Endothelial cell of umbilical vein (primary cell): Measurements from ENCODE around the gene MMS22L. TPM values are rescaled to one million over a fixed set of nuclear protein-coding genes. Genes with fewer than 3 reads are reported as not detected.
"Not testable (repeated sequence)": the region's sequence is repeated elsewhere in the genome, so short reads cannot be mapped to it uniquely, and the experiment has no call there.

Experiments used
- BruUV-seq: library from RNA; stranded (reverse); fragments of 400-500 nt; replicated peaks from 2 replicates; lab custom pipeline; 2021; lab: Mats Ljungman, UMichigan
- CTCF ChIA-PET: fragments of 300-600, 350-600 bp; sonication (Branson Sonifier 250); formaldehyde crosslinking; loops from one replicate; lab custom pipeline; 2021; ENCODE audit warnings: antibody characterized with exemption, inconsistent platforms; lab: Charles Lee
- POLR2A ChIA-PET: fragments of 300-600, 350-600 bp; sonication (Branson Sonifier 250); formaldehyde crosslinking; loops from one replicate; lab custom pipeline; 2021; ENCODE audit warnings: antibody characterized with exemption, inconsistent platforms; lab: Charles Lee
- DNase-seq: peaks from one replicate; pipeline ENCODE4 v3.0.0-alpha.2; 2011; ENCODE audit warnings: low read depth, low spot score
- FAIRE-seq: peaks from 2 replicates; lab custom pipeline; 2011; peaks lifted over from hg19 to GRCh38; lab: Jason Lieb, UNC
- H2AFZ ChIP-seq: 2 replicates; pipeline ENCODE4 v1.6.0; 2012; ENCODE audit warnings: low read depth, low read length, control low read depth, inconsistent platforms
- H3K27ac ChIP-seq: 2 replicates; pipeline ENCODE4 v1.5.1; 2011; ENCODE audit warnings: low read depth, mild to moderate bottlenecking, control low read depth, low read length, moderate library complexity; ENCODE audit not compliant: insufficient read depth
- H3K27me3 ChIP-seq, 2 experiments: 2 replicates each; pipeline versions ENCODE4 v1.6.0 to v1.6.1; 2011; ENCODE audit warnings: low read length in 2 of 2, mixed read lengths in 1 of 2; ENCODE audit not compliant: control insufficient read depth in 2 of 2, insufficient read depth in 2 of 2
- H3K36me3 ChIP-seq, 2 experiments: 2 replicates in 1 of 2; 3 replicates in 1 of 2; pipeline ENCODE4 v1.5.1; 2011; ENCODE audit warnings: low read length in 2 of 2, mild to moderate bottlenecking in 1 of 2, moderate library complexity in 1 of 2; ENCODE audit not compliant: control insufficient read depth in 2 of 2, insufficient read depth in 2 of 2; ENCODE audit errors: extremely low read depth in 1 of 2
- H3K4me1 ChIP-seq: 3 replicates; pipeline ENCODE4 v1.5.1; 2011; ENCODE audit warnings: mild to moderate bottlenecking, low read length; ENCODE audit not compliant: control insufficient read depth, insufficient read depth; ENCODE audit errors: extremely low read depth
- H3K4me2 ChIP-seq: 2 replicates; pipeline ENCODE4 v1.6.1; 2011; ENCODE audit warnings: low read length, control low read depth, mixed read lengths; ENCODE audit not compliant: insufficient read depth
- H3K4me3 ChIP-seq, 3 experiments: fragments of 200-600 bp in 1 of 3; sonication (generic), shearing (Covaris generic) in 1 of 3; replicated peaks in 1 of 3; 2 replicates each; pipeline ENCODE4 v1.5.1; 2011 to 2016; ENCODE audit warnings: control low read depth in 3 of 3, low read length in 3 of 3, mild to moderate bottlenecking in 2 of 3, inconsistent platforms in 1 of 3, low read depth in 1 of 3, moderate library complexity in 1 of 3; ENCODE audit not compliant: insufficient read depth in 1 of 3
- H3K79me2 ChIP-seq: 2 replicates; pipeline ENCODE4 v1.6.0; 2012; ENCODE audit warnings: low read length, inconsistent platforms; ENCODE audit not compliant: control insufficient read depth, insufficient read depth
- H3K9ac ChIP-seq: replicated peaks from 2 replicates; pipeline ENCODE3; 2011; ENCODE audit warnings: low read length, control low read depth; ENCODE audit not compliant: insufficient read depth; ENCODE audit errors: extremely low read depth
- H3K9me1 ChIP-seq: replicated peaks from 3 replicates; pipeline ENCODE4 v1.6.0; 2011; ENCODE audit warnings: mild to moderate bottlenecking, low read length; ENCODE audit not compliant: control insufficient read depth, insufficient read depth; ENCODE audit errors: extremely low read depth
- H3K9me3 ChIP-seq: replicated peaks from 2 replicates; pipeline ENCODE4 v1.5.1; 2012; ENCODE audit warnings: low read length, inconsistent platforms; ENCODE audit not compliant: control insufficient read depth, insufficient read depth
- H4K20me1 ChIP-seq: replicated peaks from 2 replicates; pipeline ENCODE3; 2011; ENCODE audit warnings: mild to moderate bottlenecking, low read length; ENCODE audit not compliant: control insufficient read depth, insufficient read depth; ENCODE audit errors: extremely low read depth
- EZH2 ChIP-seq: IDR thresholded peaks from 2 replicates; pipeline ENCODE4 v1.6.1; 2012; ENCODE audit warnings: borderline replicate concordance, low read depth, mild to moderate bottlenecking, moderate library complexity, low read length, inconsistent platforms; ENCODE audit not compliant: severe bottlenecking
- FOS ChIP-seq: IDR thresholded peaks from 2 replicates; pipeline ENCODE4 v1.6.1; 2011; ENCODE audit warnings: mild to moderate bottlenecking, low read length, moderate library complexity, borderline replicate concordance; ENCODE audit not compliant: insufficient read depth
- GATA2 ChIP-seq: IDR thresholded peaks from 2 replicates; pipeline ENCODE4 v1.7.0; 2011; ENCODE audit warnings: low read depth, mild to moderate bottlenecking, moderate library complexity, mixed read lengths, low read length; ENCODE audit not compliant: insufficient read length, insufficient read depth
- JUN ChIP-seq: IDR thresholded peaks from 2 replicates; pipeline ENCODE4 v1.6.1; 2011; ENCODE audit warnings: borderline replicate concordance, low read depth; ENCODE audit not compliant: insufficient read length, insufficient read depth
- MYC ChIP-seq: IDR thresholded peaks from one replicate; pipeline ENCODE4 v1.6.1; 2011; ENCODE audit warnings: mild to moderate bottlenecking, low read depth, low read length
- POLR2A ChIP-seq: IDR thresholded peaks from 2 replicates; pipeline ENCODE4 v1.6.1; 2012; ENCODE audit warnings: low read depth, mild to moderate bottlenecking, control low read depth, low read length
- POLR2AphosphoS5 ChIP-seq: IDR thresholded peaks from 2 replicates; pipeline ENCODE4 v1.6.1; 2012; ENCODE audit warnings: low read depth, mild to moderate bottlenecking, control low read depth, low read length, moderate library complexity; ENCODE audit not compliant: insufficient read depth
- dilution Hi-C: fragments of 300-500 bp; cut with MboI; formaldehyde crosslinking; loops from one replicate; pipeline ENCODE4 v1.15.0; 2019; ENCODE audit warnings: low sequenced_read_pairs; ENCODE audit not compliant: extremely low pct_ligation_motif_present
- intact Hi-C: fragments of 100-400 bp; cut with micrococcal nuclease; formaldehyde crosslinking; loops from one replicate; pipeline ENCODE4 v1.10.0; 2022
- polyA plus RNA-seq, 4 experiments: library from polyadenylated mRNA; depleted of rRNA in 3 of 4; stranded (reverse) in 3 of 4; unstranded in 1 of 4; fragments of >200 nt; gene quantifications; 2 replicates each; pipeline versions ENCODE4 v1.2.1 to v1.2.3, GENCODE V29; 2011 to 2012; ENCODE audit warnings: missing spikeins in 1 of 4
- total RNA-seq: library from RNA; stranded (reverse); gene quantifications from 2 replicates; pipeline ENCODE4 v1.2.3, GENCODE V29; 2021
- TF ChIP-seq, protein P1 (sequence below): IDR thresholded peaks from 2 replicates; pipeline ENCODE4 v1.6.1; 2011; ENCODE audit not compliant: insufficient read depth, insufficient read length
- TF ChIP-seq, protein P2 (sequence below), 2 donors: IDR thresholded peaks; 1 replicate in 1 of 2; 2 replicates in 1 of 2; pipeline ENCODE4 v1.5.1; 2011; ENCODE audit warnings: low read length in 2 of 2, mild to moderate bottlenecking in 2 of 2, moderate library complexity in 2 of 2, control low read depth in 1 of 2, inconsistent platforms in 1 of 2, low read depth in 1 of 2; ENCODE audit not compliant: insufficient read depth in 1 of 2; ENCODE audit errors: extremely low read depth in 1 of 2

Gene MMS22L
- total and polyA plus RNA-seq, 2 donors (not counting 3 experiments of a cell fraction or from before 2014, with no cell fraction given): 5.5 to 19.3 TPM

DNA sequence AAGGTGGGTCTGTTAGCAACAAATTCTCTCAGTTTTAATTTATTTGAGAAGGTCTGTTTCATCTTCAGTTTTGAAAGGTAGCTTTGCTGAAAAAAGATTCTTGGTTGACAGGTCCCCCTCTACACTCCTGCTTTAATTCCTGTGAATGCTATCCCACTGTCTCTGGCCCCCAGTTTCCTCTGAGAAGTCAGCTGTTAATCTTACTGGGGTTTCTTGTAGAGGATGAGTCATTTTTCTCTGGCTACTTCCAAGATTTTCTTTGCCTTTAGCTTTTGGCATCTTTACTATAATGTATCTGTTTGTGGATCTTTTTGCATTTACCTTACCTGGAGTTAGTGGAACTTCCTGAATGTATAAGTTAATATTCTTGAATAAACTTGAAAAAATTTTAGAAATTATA, 122.7 kb downstream of the MMS22L start:
- DNase-seq: no peak
- TF ChIP-seq, protein P1, sequence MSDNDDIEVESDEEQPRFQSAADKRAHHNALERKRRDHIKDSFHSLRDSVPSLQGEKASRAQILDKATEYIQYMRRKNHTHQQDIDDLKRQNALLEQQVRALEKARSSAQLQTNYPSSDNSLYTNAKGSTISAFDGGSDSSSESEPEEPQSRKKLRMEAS: no peak
- TF ChIP-seq MYC (no peak), POLR2A (no peak), FOS (no peak), GATA2 (no peak), JUN (no peak), POLR2AphosphoS5 (no peak), EZH2 (no peak)
- TF ChIP-seq, protein P2, sequence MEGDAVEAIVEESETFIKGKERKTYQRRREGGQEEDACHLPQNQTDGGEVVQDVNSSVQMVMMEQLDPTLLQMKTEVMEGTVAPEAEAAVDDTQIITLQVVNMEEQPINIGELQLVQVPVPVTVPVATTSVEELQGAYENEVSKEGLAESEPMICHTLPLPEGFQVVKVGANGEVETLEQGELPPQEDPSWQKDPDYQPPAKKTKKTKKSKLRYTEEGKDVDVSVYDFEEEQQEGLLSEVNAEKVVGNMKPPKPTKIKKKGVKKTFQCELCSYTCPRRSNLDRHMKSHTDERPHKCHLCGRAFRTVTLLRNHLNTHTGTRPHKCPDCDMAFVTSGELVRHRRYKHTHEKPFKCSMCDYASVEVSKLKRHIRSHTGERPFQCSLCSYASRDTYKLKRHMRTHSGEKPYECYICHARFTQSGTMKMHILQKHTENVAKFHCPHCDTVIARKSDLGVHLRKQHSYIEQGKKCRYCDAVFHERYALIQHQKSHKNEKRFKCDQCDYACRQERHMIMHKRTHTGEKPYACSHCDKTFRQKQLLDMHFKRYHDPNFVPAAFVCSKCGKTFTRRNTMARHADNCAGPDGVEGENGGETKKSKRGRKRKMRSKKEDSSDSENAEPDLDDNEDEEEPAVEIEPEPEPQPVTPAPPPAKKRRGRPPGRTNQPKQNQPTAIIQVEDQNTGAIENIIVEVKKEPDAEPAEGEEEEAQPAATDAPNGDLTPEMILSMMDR (IDR thresholded peaks at IDR 0.05; ENCODE audit: extremely low read depth in 1 of 2, insufficient read depth in 1 of 2, low read depth in 1 of 2, low read length in 2 of 2): no peak
- Histone ChIP-seq H3K4me3 (no peak overlapping the region), H3K79me2 (no peaks in the 10 kb centered on the region), H4K20me1 (no peaks in the 10 kb centered on the region), H3K27me3 (no peaks in the 10 kb centered on the region), H3K36me3 (peaks cover 0 to 12% of the 10 kb centered on the region in 2 experiments), H3K9ac (no peak overlapping the region), H3K9me1 (no peaks in the 10 kb centered on the region), H2AFZ (no peak overlapping the region), H3K4me2 (no peak overlapping the region), H3K9me3 (no peaks in the 10 kb centered on the region), H3K4me1 (no peaks in the 10 kb centered on the region), H3K27ac (no peak overlapping the region)
- POLR2A ChIA-PET: no interaction called here
- no TSS peak for BruUV-seq
- CTCF ChIA-PET: no interaction called here
- dilution Hi-C loops (no loop called here), intact Hi-C loops (no loop called here)
- no peak for FAIRE-seq

DNA sequence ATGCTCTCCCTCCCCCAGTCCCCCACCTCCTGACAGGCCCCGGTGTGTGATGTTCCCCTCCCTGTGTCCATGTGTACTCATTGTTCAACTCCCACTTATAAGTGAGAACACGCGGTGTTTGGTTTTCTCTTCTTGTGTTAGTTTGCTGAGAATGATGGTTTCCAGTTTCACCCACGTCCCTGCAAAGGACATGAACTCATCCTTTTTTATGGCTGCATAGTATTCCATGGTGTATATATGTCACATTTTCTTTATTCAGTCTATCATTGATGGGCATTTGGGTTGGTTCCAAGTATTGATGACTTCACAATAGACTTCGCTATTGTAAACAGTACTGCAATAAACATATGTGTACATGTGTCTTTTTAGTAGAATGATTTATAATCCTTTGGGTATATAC, 127.6 kb downstream of the MMS22L start:
- H3K36me3 ChIP-seq, FAIRE-seq, dilution Hi-C loops, H3K9me3 ChIP-seq, intact Hi-C loops, H3K4me1 ChIP-seq, H3K79me2 ChIP-seq, H3K9me1 ChIP-seq, H3K4me3 ChIP-seq, DNase-seq, H2AFZ ChIP-seq, H3K4me2 ChIP-seq, H3K27me3 ChIP-seq, H4K20me1 ChIP-seq, H3K9ac ChIP-seq, H3K27ac ChIP-seq, BruUV-seq, POLR2A ChIA-PET: not testable (repeated sequence)
- CTCF ChIA-PET: interaction anchor here (0.5 to 1.0 kb wide), 2 partner anchors 11 to 31 kb away, joined by 3 read pairs; no protein-coding TSS in a partner anchor
